ENCODE measurements around the gene PLEKHG3.

PLEKHG3 gene

GRCh38 chr14:64692189-64692985, 11.8 kb upstream of the PLEKHG3 start:
- no peak overlapping the region for H3K4me3 ChIP-seq (ENCODE audit: low read depth, low read length)
- no peak for TF ChIP-seq CTCF (IDR thresholded peaks at IDR 0.05; ENCODE audit: control insufficient read depth, extremely low read depth, insufficient read depth)
- no peak for DNase-seq (ENCODE audit: low read depth)

GRCh38 chr14:64692986-64693809, 11.0 kb upstream of the PLEKHG3 start:
- DNase-seq (ENCODE audit: low read depth), result no peak
- H3K4me3 ChIP-seq (ENCODE audit: low read depth, low read length), result no peak overlapping the region
- TF ChIP-seq CTCF (IDR thresholded peaks at IDR 0.05; ENCODE audit: control insufficient read depth, extremely low read depth, insufficient read depth), result no peak

- no peak for DNase-seq (ENCODE audit: low read depth)
- no peak for TF ChIP-seq CTCF (IDR thresholded peaks at IDR 0.05; ENCODE audit: control insufficient read depth, extremely low read depth, insufficient read depth)
- no peak overlapping the region for H3K4me3 ChIP-seq (ENCODE audit: low read depth, low read length)
These were observed 10.4 kb upstream of the PLEKHG3 start for GRCh38 chr14:64693810-64694165.

GRCh38 chr14:64695071-64695470, 9.2 kb upstream of the PLEKHG3 start:
- no peak for TF ChIP-seq CTCF (IDR thresholded peaks at IDR 0.05; ENCODE audit: control insufficient read depth, extremely low read depth, insufficient read depth)
- no peak for DNase-seq (ENCODE audit: low read depth)
- H3K4me3 ChIP-seq (ENCODE audit: low read depth, low read length), result no peak overlapping the region

- H3K4me3 ChIP-seq (ENCODE audit: low read depth, low read length), result no peak overlapping the region
- no peak for DNase-seq (ENCODE audit: low read depth)
- TF ChIP-seq CTCF (IDR thresholded peaks at IDR 0.05; ENCODE audit: control insufficient read depth, extremely low read depth, insufficient read depth), result no peak
These were observed 7.8 kb upstream of the PLEKHG3 start for GRCh38 chr14:64696355-64696857.

GRCh38 chr14:64698903-64699302, 5.3 kb upstream of the PLEKHG3 start:
- H3K4me3 ChIP-seq (ENCODE audit: low read depth, low read length), result no peak overlapping the region
- no peak for TF ChIP-seq CTCF (IDR thresholded peaks at IDR 0.05; ENCODE audit: control insufficient read depth, extremely low read depth, insufficient read depth)
- DNase-seq (ENCODE audit: low read depth), result no peak

Data from LNCaP clone FGC (cell line).